HG03097 (cell line): ENCODE measurements around the gene ZNF311.
"Not testable (repeated sequence)": the region's sequence is repeated elsewhere in the genome, so short reads cannot be mapped to it uniquely, and the experiment has no call there.

Experiments used
- ATAC-seq: cut with Tn5 transposase; IDR thresholded peaks from one replicate; pipeline ENCODE4 v1.9.1; 2021; ENCODE audit not compliant: unreplicated experiment, low FRiP score

Gene ZNF311

GRCh38 chr6:28956331-28956730 is 48.8 kb downstream of the ZNF311 start:
- ATAC-seq = no peak

DNA sequence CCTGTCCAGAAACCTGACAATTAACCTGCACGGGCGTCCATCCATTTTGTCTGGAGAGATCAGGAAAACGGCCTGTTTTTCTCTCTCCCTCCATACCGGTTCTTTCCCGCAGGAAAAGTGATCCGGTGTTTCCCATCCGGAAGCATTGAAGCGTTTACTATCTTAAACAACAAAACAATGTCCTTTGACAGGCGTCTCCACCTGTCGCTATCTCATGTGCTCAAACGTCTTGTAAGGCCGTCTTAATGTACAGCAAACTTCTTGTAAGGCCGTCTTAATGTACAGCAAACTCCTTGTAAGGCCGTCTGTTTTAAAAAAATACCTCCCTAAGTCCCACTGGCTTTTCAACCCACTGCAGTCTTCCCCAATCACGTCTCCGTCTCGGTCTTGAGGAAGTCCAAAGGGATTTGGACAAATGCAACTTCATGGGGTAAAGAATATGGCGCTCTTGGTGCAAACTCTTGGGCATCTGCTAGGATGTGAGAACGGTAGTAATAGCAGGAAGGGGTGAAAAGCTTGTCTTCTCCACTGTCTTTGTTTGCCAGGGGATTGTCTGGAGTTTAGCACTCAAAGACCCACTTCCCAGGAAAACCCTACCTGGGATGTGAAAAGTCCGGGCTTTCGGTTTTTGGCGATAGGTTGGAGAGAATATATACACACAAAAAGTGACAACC is 51.4 kb downstream of the ZNF311 start:
- ATAC-seq = no peak

DNA sequence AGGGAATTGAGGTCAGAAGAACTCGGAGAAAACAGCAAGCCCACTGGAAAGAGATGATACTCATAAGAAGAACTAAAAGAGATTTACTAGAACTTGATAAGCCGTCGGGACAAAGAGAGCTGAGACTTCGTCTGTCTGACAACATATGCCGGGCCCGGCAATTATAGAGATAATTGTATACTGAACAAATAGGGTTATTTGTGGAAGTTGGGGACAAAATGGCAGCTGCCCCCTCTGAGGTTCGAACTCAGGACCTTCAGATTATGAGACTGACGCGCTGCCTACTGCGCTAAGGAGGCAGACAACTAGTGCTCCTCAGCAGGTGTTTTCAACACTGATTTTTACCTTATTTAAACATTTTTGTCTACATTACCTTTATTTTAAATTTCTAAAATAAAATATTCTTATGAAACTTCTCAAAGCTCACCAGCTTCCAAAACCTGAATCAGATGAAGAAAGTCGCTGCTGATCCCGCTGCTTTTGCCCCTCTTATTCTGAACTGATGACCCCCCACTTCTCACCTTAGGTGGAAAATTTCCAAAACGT is 52.0 kb downstream of the ZNF311 start:
- ATAC-seq = no peak

DNA sequence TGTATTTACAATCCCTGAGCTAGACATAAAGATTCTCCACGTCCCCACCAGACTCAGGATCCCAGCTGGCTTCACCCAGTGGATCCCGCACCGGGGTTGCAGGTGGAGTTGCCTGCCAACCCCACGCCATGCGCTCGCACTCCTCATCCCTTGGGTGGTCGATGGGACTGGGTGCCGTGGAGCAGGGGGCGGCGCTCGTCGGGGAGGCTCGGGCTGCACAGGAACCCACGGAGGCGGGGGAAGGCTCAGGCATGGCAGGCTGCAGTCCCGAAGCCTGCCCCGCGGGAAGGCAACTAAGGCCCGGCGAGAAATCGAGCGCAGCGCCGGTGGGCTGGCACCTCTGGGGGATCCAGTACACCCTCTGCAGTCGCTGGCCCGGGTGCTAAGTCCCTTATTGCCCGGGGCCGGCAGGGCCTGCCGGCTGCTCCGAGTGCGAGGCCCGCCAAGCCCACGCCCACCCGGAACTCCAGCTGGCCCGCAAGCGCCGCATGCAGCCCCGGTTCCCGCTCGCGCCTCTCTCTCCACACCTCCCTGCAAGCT is 55.4 kb downstream of the ZNF311 start:
- ATAC-seq = not testable (repeated sequence)

DNA sequence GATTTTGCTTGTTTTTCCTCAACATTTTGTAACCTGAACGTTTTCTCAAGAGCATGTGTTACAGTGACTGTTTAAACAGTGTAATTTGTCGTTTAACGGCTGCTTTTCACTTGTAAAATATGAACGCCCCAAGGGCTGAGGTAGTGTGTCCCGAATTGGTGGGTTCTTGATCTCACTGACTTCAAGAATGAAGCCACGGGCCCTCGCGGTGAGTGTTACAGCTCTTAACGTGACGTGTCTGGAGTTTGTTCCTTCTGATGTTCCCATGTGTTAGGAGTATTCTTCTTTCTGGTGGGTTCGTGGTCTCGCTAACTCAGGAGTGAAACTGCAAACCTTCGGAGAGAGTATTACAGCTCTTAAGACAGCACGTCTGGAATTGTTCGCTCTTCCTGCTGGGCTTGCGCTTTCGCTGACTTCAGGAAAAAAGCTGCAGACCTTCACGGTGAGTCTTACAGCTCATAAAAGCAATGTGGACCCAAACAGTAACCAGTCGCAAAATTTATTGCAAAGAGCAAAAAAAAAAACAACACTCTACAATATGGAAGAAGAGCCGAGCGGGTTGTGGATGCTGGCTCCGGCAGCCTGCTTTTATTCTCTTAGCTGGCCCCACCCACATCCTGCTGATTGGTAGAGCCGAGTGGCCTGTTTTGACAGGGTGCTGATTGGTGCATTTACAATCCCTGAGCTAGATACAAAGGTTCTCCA is 56.2 kb downstream of the ZNF311 start:
- no peak for ATAC-seq

- ATAC-seq = no peak
These were observed 57.3 kb downstream of the ZNF311 start for GRCh38 chr6:28947831-28948270.

GRCh38 chr6:28947067-28947765 is 57.9 kb downstream of the ZNF311 start:
- no peak for ATAC-seq

- ATAC-seq = no peak
These were observed 59.8 kb downstream of the ZNF311 start for GRCh38 chr6:28945349-28945748.
